Ovary (tissue), 9 donors: ENCODE data around the gene POU5F2. TPM values are rescaled to one million over a fixed set of nuclear protein-coding genes. Genes with fewer than 3 reads are reported as not detected.

Experiments
- DNase-seq, 5 donors: peaks; one replicate each; pipeline ENCODE4 v3.0.0-alpha.2; 2019 to 2020
- H3K27ac ChIP-seq, 2 donors: fragments of 200-600 bp; one replicate each; pipeline versions ENCODE4 v1.5.1 to v1.8.0; 2019 to 2022
- H3K27me3 ChIP-seq: fragments of 200-600 bp; one replicate; pipeline ENCODE4 v1.8.0; 2022
- H3K36me3 ChIP-seq: fragments of 200-600 bp; sonication (generic); one replicate; pipeline ENCODE4 v1.5.1; 2019
- H3K4me1 ChIP-seq: one replicate; pipeline ENCODE4 v1.8.1; 2013; ENCODE audit warnings: mild to moderate bottlenecking, moderate library complexity; ENCODE audit not compliant: insufficient read depth
- H3K4me3 ChIP-seq: fragments of 200-600 bp; sonication (generic); one replicate; pipeline ENCODE4 v1.5.1; 2017
- H3K9me3 ChIP-seq, 2 donors: fragments of 200-600 bp in 1 of 2; sonication (generic) in 1 of 2; one replicate each; pipeline versions ENCODE4 v1.5.1 to v1.8.1; 2013 to 2019; ENCODE audit warnings: mild to moderate bottlenecking in 1 of 2, moderate library complexity in 1 of 2
- EP300 ChIP-seq: sonication (generic); formaldehyde crosslinking; IDR thresholded peaks from one replicate; pipeline ENCODE4 v1.6.1; 2017; ENCODE audit warnings: antibody characterized with exemption
- POLR2A ChIP-seq: fragments of 450-650 bp; IDR thresholded peaks from one replicate; pipeline ENCODE4 v1.6.1; 2017; ENCODE audit warnings: antibody characterized with exemption, mild to moderate bottlenecking, moderate library complexity
- WGBS, 3 donors: extraction: QIAGEN DNeasy Blood & Tissue Kit in 1 of 3; methylation state at CpG; one replicate each; pipeline versions ENCODE4 v1.1.5 to v1.1.7; 2013 to 2017; 5-methylcytosine and 5-hydroxymethylcytosine counted together
- intact Hi-C, 4 donors: fragments of 100-400 bp; cut with DNase I; formaldehyde crosslinking; loops; one replicate each; pipeline versions ENCODE4 v1.11.0 to v1.15.1; 2022 to 2023
- polyA plus RNA-seq, 2 donors: library from polyadenylated mRNA; stranded (reverse); fragments of 200-250 nt in 1 of 2; fragments of 350-450 nt in 1 of 2; fragmentation: Illumina TruSeq in 1 of 2; extraction: RNeasy Lipid Tissue Mini Kit (QIAGEN cat#74804) in 1 of 2; gene quantifications; one replicate each; pipeline ENCODE4 v1.2.3, GENCODE V29; 2013 to 2014
- total RNA-seq, 7 donors: library from RNA; depleted of rRNA in 2 of 7; stranded (reverse); fragments of >200 nt in 2 of 7; fragmentation: NEBNext Ultra II Directional in 3 of 7; extraction: Animal tissue kit (Norgen Biotek cat#: 25700) in 3 of 7; gene quantifications; one replicate each; pipeline versions ENCODE4 v1.1.0 to v1.2.4, GENCODE V29; 2016 to 2023
- TF ChIP-seq, protein P1 (sequence below), 3 donors: fragments of 450-650 bp in 2 of 3; fragments of 200-600 bp in 1 of 3; IDR thresholded peaks; one replicate each; pipeline versions ENCODE4 v1.5.1 to v1.8.0; 2016 to 2022; ENCODE audit warnings: antibody characterized with exemption in 3 of 3, mild to moderate bottlenecking in 1 of 3
- donor health status: DM: no; HTN: no; CAD: no; lungs with moderate emphysema.
- donor health status: DM: no; HTN: no; CAD: no.
- donor health status: Bipolar disorder and iron deficiency.
- donor health status: DM: yes; HTN: yes; CAD: no.
- donor health status: DM: no; HTN: no; CAD: no.
- donor health status: DM: yes; HTN: yes; CAD: no.

Gene POU5F2
- total and polyA plus RNA-seq, 9 donors = 0.06 to 3.0 (median 1.1) TPM

GRCh38 chr5:93715761-93716160 is 25.6 kb downstream of the POU5F2 start:
- 96 to 98% (median 97%) methylated on average over 1 of the region's 1 CpG for WGBS, 3 donors
- Histone ChIP-seq H3K4me1 (no peaks in the 10 kb centered on the region), H3K4me3 (no peak overlapping the region), H3K9me3 (no peaks in the 10 kb centered on the region), H3K36me3 (no peaks in the 10 kb centered on the region), H3K27me3 (no peaks in the 10 kb centered on the region), H3K27ac (no peak overlapping the region)
- intact Hi-C loops = no loop called here
- TF ChIP-seq EP300 (no peak), POLR2A (no peak)
- TF ChIP-seq, protein P1, sequence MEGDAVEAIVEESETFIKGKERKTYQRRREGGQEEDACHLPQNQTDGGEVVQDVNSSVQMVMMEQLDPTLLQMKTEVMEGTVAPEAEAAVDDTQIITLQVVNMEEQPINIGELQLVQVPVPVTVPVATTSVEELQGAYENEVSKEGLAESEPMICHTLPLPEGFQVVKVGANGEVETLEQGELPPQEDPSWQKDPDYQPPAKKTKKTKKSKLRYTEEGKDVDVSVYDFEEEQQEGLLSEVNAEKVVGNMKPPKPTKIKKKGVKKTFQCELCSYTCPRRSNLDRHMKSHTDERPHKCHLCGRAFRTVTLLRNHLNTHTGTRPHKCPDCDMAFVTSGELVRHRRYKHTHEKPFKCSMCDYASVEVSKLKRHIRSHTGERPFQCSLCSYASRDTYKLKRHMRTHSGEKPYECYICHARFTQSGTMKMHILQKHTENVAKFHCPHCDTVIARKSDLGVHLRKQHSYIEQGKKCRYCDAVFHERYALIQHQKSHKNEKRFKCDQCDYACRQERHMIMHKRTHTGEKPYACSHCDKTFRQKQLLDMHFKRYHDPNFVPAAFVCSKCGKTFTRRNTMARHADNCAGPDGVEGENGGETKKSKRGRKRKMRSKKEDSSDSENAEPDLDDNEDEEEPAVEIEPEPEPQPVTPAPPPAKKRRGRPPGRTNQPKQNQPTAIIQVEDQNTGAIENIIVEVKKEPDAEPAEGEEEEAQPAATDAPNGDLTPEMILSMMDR (IDR thresholded peaks at IDR 0.05) = no peak
- DNase-seq = no peak

DNA sequence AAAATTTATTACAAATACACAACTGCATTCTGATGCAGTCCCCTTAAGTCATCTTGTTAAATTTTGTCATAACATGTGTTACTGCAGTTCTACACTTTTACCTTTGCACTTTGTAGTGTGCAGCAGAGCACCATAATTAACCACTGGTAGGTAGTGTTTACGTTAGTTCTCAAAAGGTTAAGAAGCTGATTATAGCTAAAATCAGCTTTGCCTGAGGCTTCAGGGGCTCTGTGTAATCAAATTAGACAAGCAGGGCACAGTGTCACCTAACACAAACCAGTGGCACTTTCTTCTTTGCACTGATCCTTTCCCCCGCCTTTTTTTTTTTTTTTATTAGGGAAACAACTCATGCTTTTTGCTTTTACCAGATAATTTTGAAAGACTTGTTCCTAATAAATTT is 26.1 kb downstream of the POU5F2 start:
- H3K4me3 ChIP-seq = no peak overlapping the region
- H3K27ac ChIP-seq = no peak overlapping the region
- H3K4me1 ChIP-seq = no peaks in the 10 kb centered on the region
- H3K36me3 ChIP-seq = no peaks in the 10 kb centered on the region
- H3K9me3 ChIP-seq = no peaks in the 10 kb centered on the region
- whole genome bisulfite sequencing, 3 donors = 91 to 98% (median 93%) methylated on average over 2 of the region's 2 CpGs
- H3K27me3 ChIP-seq = no peaks in the 10 kb centered on the region
- no peak for TF ChIP-seq POLR2A
- intact Hi-C loops = no loop called here
- DNase-seq = no peak

DNA sequence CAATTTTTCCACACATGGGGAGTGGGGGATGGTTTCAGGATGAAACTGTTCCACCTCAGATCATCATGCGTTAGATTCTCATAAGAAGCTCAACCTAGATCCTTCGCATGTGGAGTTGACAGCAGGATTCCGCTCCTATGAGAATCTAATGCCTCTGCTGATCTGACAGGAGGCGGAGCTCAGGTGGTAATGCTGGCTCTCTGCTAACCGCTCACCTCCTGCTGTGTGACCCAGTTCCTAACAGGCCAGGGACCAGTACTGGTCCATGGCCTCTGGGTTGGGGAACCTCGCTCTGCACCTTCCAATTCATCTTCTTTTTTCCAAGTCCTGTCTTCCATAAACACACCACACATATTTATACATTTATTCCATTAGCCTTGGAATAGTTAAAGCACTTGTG is 33.0 kb downstream of the POU5F2 start:
- TF ChIP-seq EP300 (no peak), POLR2A (no peak)
- TF ChIP-seq, protein P1 (IDR thresholded peaks at IDR 0.05) = no peak
- Histone ChIP-seq H3K27ac (no peak overlapping the region), H3K27me3 (no peaks in the 10 kb centered on the region), H3K4me1 (no peaks in the 10 kb centered on the region), H3K36me3 (no peaks in the 10 kb centered on the region), H3K9me3 (no peaks in the 10 kb centered on the region), H3K4me3 (no peak overlapping the region)
- intact Hi-C loops = no loop called here
- no peak for DNase-seq
- WGBS, 3 donors = 96 to 98% (median 97%) methylated on average over 6 of the region's 6 CpGs

- no peaks in the 10 kb centered on the region for H3K9me3 ChIP-seq
- 95 to 100% (median 95%) methylated on average over 1 of the region's 1 CpG for WGBS, 3 donors
- no peak overlapping the region for H3K4me3 ChIP-seq
- H3K36me3 ChIP-seq = no peaks in the 10 kb centered on the region
- TF ChIP-seq EP300 (no peak), POLR2A (no peak)
- TF ChIP-seq, protein P1 (IDR thresholded peaks at IDR 0.05) = no peak
- H3K27me3 ChIP-seq = no peaks in the 10 kb centered on the region
- intact Hi-C loops = no loop called here
- DNase-seq = no peak
- H3K4me1 ChIP-seq = no peaks in the 10 kb centered on the region
- H3K27ac ChIP-seq = no peak overlapping the region
Measured at GRCh38 chr5:93705896-93706295, 35.5 kb downstream of the POU5F2 start.

DNA sequence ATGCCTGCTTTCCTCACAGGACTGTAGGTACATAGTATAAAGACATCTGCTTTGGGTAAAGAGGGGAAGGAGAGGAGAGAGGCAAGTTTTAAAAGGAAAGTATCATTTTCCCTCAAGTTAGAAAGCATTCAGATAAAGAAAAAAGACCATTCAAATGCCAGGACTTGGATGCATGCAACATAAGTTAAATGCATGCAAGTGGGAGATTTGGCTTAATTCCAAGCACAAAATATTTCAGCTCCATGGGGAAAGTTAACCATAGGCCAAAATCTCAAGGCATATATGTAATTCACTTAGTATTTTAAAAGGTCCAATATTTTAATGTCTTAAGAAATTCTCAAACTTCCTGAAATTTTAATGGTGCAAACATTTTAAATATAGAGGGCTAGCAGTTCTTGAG is 36.4 kb downstream of the POU5F2 start:
- intact Hi-C loops = no loop called here
- Histone ChIP-seq H3K9me3 (no peaks in the 10 kb centered on the region), H3K4me1 (no peaks in the 10 kb centered on the region), H3K36me3 (no peaks in the 10 kb centered on the region), H3K4me3 (no peak overlapping the region), H3K27ac (no peak overlapping the region), H3K27me3 (no peaks in the 10 kb centered on the region)
- no peak for TF ChIP-seq POLR2A
- TF ChIP-seq, protein P1 (IDR thresholded peaks at IDR 0.05) = no peak
- no peak for TF ChIP-seq EP300
- DNase-seq = no peak
